GM21825 (cell line): ENCODE data around the gene FSTL4.
A peak's percentile ranks its signal among the peaks of the same experiment; 100 is the strongest.

Experiments used
- ATAC-seq: cut with Tn5 transposase; IDR thresholded peaks from one replicate; pipeline ENCODE4 v1.9.1; 2021; ENCODE audit warnings: mild to moderate bottlenecking, moderate library complexity; ENCODE audit not compliant: unreplicated experiment

The FSTL4 gene

GRCh38 chr5:133253070-133253469 lies 359.3 kb downstream of the FSTL4 start:
- no peak for ATAC-seq

- ATAC-seq: no peak
These were observed 360.2 kb downstream of the FSTL4 start for GRCh38 chr5:133252133-133252480.

- ATAC-seq: no peak
These were observed 360.8 kb downstream of the FSTL4 start for GRCh38 chr5:133251296-133252132.

GRCh38 chr5:133250527-133250926 lies 361.8 kb downstream of the FSTL4 start:
- no peak for ATAC-seq

- no peak for ATAC-seq
These were observed 362.7 kb downstream of the FSTL4 start for GRCh38 chr5:133249593-133249992.

- no peak for ATAC-seq
These were observed 364.3 kb downstream of the FSTL4 start for GRCh38 chr5:133247881-133248624.

GRCh38 chr5:133247151-133247709 lies 365.1 kb downstream of the FSTL4 start:
- ATAC-seq: no peak

- ATAC-seq: no peak
These were observed 365.8 kb downstream of the FSTL4 start for GRCh38 chr5:133246376-133247150.

- ATAC-seq: no peak
These were observed 366.3 kb downstream of the FSTL4 start for GRCh38 chr5:133246053-133246370.

GRCh38 chr5:133245191-133246052 lies 366.9 kb downstream of the FSTL4 start:
- ATAC-seq: no peak

- peak; percentile 60 for ATAC-seq
These were observed 368.1 kb downstream of the FSTL4 start for GRCh38 chr5:133244242-133244641.

- no peak for ATAC-seq
These were observed 369.1 kb downstream of the FSTL4 start for GRCh38 chr5:133243196-133243595.

GRCh38 chr5:133242221-133242835 lies 370.0 kb downstream of the FSTL4 start:
- ATAC-seq: peak; percentile 36

- ATAC-seq: no peak
These were observed 370.9 kb downstream of the FSTL4 start for GRCh38 chr5:133241179-133242092.

- no peak for ATAC-seq
These were observed 371.8 kb downstream of the FSTL4 start for GRCh38 chr5:133240425-133241091.

GRCh38 chr5:133238426-133239205 lies 373.7 kb downstream of the FSTL4 start:
- ATAC-seq: no peak

GRCh38 chr5:133236976-133237375 lies 375.4 kb downstream of the FSTL4 start:
- no peak for ATAC-seq

GRCh38 chr5:133236541-133236951 lies 375.8 kb downstream of the FSTL4 start:
- no peak for ATAC-seq
